Fibroblast of lung (primary cell): ENCODE data around the gene APBA2. TPM values are rescaled to one million over a fixed set of nuclear protein-coding genes. Genes with fewer than 3 reads are reported as not detected.

Experiments used
- DNase-seq, 2 donors: peaks; one replicate each; pipeline versions ENCODE4 v3.0.0 to v3.0.0-alpha.2; 2010; ENCODE audit warnings: low read depth in 2 of 2
- H2AFZ ChIP-seq: 2 replicates; pipeline ENCODE4 v1.5.1; 2012; ENCODE audit warnings: low read length, control low read depth, inconsistent platforms
- H3K27ac ChIP-seq: 2 replicates; pipeline ENCODE4 v1.5.1; 2011; ENCODE audit warnings: low read length, control low read depth; ENCODE audit not compliant: insufficient read depth
- H3K27me3 ChIP-seq: 2 replicates; pipeline ENCODE4 v1.5.1; 2011; ENCODE audit warnings: mild to moderate bottlenecking, low read length; ENCODE audit not compliant: control insufficient read depth, insufficient read depth
- H3K36me3 ChIP-seq: 2 replicates; pipeline ENCODE4 v1.5.1; 2011; ENCODE audit warnings: low read length; ENCODE audit not compliant: control insufficient read depth, insufficient read depth
- H3K4me1 ChIP-seq: 2 replicates; pipeline ENCODE4 v1.5.1; 2011; ENCODE audit warnings: low read length; ENCODE audit not compliant: control insufficient read depth, insufficient read depth; ENCODE audit errors: extremely low read depth
- H3K4me2 ChIP-seq: 2 replicates; pipeline ENCODE4 v1.5.1; 2011; ENCODE audit warnings: low read length, control low read depth; ENCODE audit not compliant: insufficient read depth; ENCODE audit errors: extremely low read depth
- H3K4me3 ChIP-seq, 4 experiments: fragments of 200-600 bp in 1 of 4; sonication (generic) in 1 of 4; replicated peaks in 1 of 4; 2 replicates each; pipeline ENCODE4 v1.5.1; 2011 to 2016; ENCODE audit warnings: low read length in 4 of 4, low read depth in 3 of 4, mild to moderate bottlenecking in 3 of 4, control low read depth in 2 of 4, inconsistent platforms in 1 of 4, mixed read lengths in 1 of 4; ENCODE audit not compliant: insufficient read depth in 1 of 4; ENCODE audit errors: control extremely low read depth in 1 of 4
- H3K79me2 ChIP-seq: 2 replicates; pipeline ENCODE4 v1.5.1; 2012; ENCODE audit warnings: mild to moderate bottlenecking, low read length, inconsistent platforms; ENCODE audit not compliant: control insufficient read depth, insufficient read depth
- H3K9ac ChIP-seq: 2 replicates; pipeline ENCODE4 v1.5.1; 2011; ENCODE audit warnings: mild to moderate bottlenecking, low read length, control low read depth; ENCODE audit not compliant: insufficient read depth
- H3K9me3 ChIP-seq: 2 replicates; pipeline ENCODE4 v1.5.1; 2012; ENCODE audit warnings: low read depth, low read length; ENCODE audit not compliant: control insufficient read depth, insufficient read depth
- H4K20me1 ChIP-seq: 2 replicates; pipeline ENCODE4 v1.5.1; 2011; ENCODE audit warnings: low read length; ENCODE audit not compliant: control insufficient read depth, insufficient read depth; ENCODE audit errors: extremely low read depth
- CTCF ChIP-seq, 2 donors: IDR thresholded peaks in 1 of 2; conservative IDR thresholded peaks in 1 of 2; 1 replicate in 1 of 2; 2 replicates in 1 of 2; pipeline ENCODE4 v1.5.1; 2011 to 2012; ENCODE audit warnings: low read length in 2 of 2, control low read depth in 1 of 2, inconsistent platforms in 1 of 2, low read depth in 1 of 2, mild to moderate bottlenecking in 1 of 2
- EZH2 ChIP-seq: IDR thresholded peaks from 2 replicates; pipeline ENCODE4 v1.5.1; 2012; ENCODE audit warnings: low read length, control low read depth, mild to moderate bottlenecking; ENCODE audit errors: missing control alignments
- polyA plus RNA-seq, 2 donors: library from polyadenylated mRNA; depleted of rRNA in 1 of 2; stranded (reverse) in 1 of 2; unstranded in 1 of 2; fragments of >200 nt; gene quantifications; 2 replicates each; pipeline ENCODE4 v1.2.1, GENCODE V29; 2011 to 2012; ENCODE audit warnings: missing spikeins in 1 of 2
- total RNA-seq: library from RNA; depleted of rRNA; stranded (reverse); fragments of >200 nt; gene quantifications from 2 replicates; pipeline ENCODE4 v1.2.1, GENCODE V29; 2014

Gene APBA2
- total and polyA plus RNA-seq, 2 donors (not counting 1 experiment from before 2014, with no cell fraction given): 9.5 to 20.3 TPM

- DNase-seq: no peak
- no peak overlapping the region for H2AFZ ChIP-seq
- no peak overlapping the region for H3K4me2 ChIP-seq
- H3K27ac ChIP-seq: no peak overlapping the region
- no peaks in the 10 kb centered on the region for H3K9me3 ChIP-seq
- H3K4me1 ChIP-seq: no peaks in the 10 kb centered on the region
- H3K4me3 ChIP-seq: no peak overlapping the region
- no peaks in the 10 kb centered on the region for H4K20me1 ChIP-seq
- H3K36me3 ChIP-seq: no peaks in the 10 kb centered on the region
- H3K27me3 ChIP-seq: peaks cover 2% of the 10 kb centered on the region
- H3K9ac ChIP-seq: no peak overlapping the region
- H3K79me2 ChIP-seq: no peaks in the 10 kb centered on the region
- TF ChIP-seq EZH2 (no peak), CTCF (conservative IDR thresholded peaks at IDR 0.05 in 1 of 2, IDR thresholded peaks at IDR 0.05 in 1 of 2; ENCODE audit: low read depth in 1 of 2, low read length in 2 of 2) (no peak)
Observed at GRCh38 chr15:29131840-29132420, 246.2 kb downstream of the APBA2 start.

GRCh38 chr15:29132735-29133181, 247.0 kb downstream of the APBA2 start:
- Histone ChIP-seq H3K79me2 (no peaks in the 10 kb centered on the region), H2AFZ (no peak overlapping the region), H3K27me3 (peaks cover 2% of the 10 kb centered on the region), H3K9ac (no peak overlapping the region), H3K4me3 (no peak overlapping the region), H3K27ac (no peak overlapping the region), H3K36me3 (no peaks in the 10 kb centered on the region), H3K4me2 (no peak overlapping the region), H3K9me3 (no peaks in the 10 kb centered on the region), H4K20me1 (no peaks in the 10 kb centered on the region), H3K4me1 (no peaks in the 10 kb centered on the region)
- DNase-seq: no peak
- TF ChIP-seq EZH2: no peak
- no peak for TF ChIP-seq CTCF (conservative IDR thresholded peaks at IDR 0.05 in 1 of 2, IDR thresholded peaks at IDR 0.05 in 1 of 2; ENCODE audit: low read depth in 1 of 2, low read length in 2 of 2)

- Histone ChIP-seq H3K9ac (no peak overlapping the region), H3K9me3 (no peaks in the 10 kb centered on the region), H3K79me2 (no peaks in the 10 kb centered on the region), H3K4me2 (no peak overlapping the region), H2AFZ (no peak overlapping the region), H3K4me3 (no peak overlapping the region), H3K27me3 (peaks cover 2% of the 10 kb centered on the region), H3K27ac (no peak overlapping the region), H3K4me1 (no peaks in the 10 kb centered on the region), H3K36me3 (no peaks in the 10 kb centered on the region), H4K20me1 (no peaks in the 10 kb centered on the region)
- DNase-seq: no peak
- TF ChIP-seq EZH2: no peak
- TF ChIP-seq CTCF (conservative IDR thresholded peaks at IDR 0.05 in 1 of 2, IDR thresholded peaks at IDR 0.05 in 1 of 2; ENCODE audit: low read depth in 1 of 2, low read length in 2 of 2): no peak
Observed at GRCh38 chr15:29133321-29133720, 247.5 kb downstream of the APBA2 start.
